IMR-90 (cell line): ENCODE results near the gene PPM1D. TPM values are rescaled to one million over a fixed set of nuclear protein-coding genes. Genes with fewer than 3 reads are reported as not detected.

ENCODE experiments used
- ATAC-seq: fragments of 200-7000 bp; cut with Tn5 transposase; 2 replicates; pipeline ENCODE4 v1.9.1; 2020; ENCODE audit warnings: low read depth, mild to moderate bottlenecking, moderate library complexity
- BruUV-seq: library from RNA; stranded (reverse); fragments of 400-500 nt; replicated peaks from 2 replicates; lab custom pipeline; 2021; lab: Mats Ljungman, UMichigan
- CTCF ChIA-PET: fragments of 300-600 bp; formaldehyde crosslinking; extraction: SDS; loops from one replicate; lab custom pipeline; 2021; ENCODE audit warnings: antibody characterized with exemption; lab: Yijun Ruan, JAX
- POLR2A ChIA-PET: fragments of 300-600 bp; sonication (Branson Sonifier 250); formaldehyde crosslinking; loops from one replicate; lab custom pipeline; 2022; ENCODE audit warnings: antibody characterized with exemption; ENCODE audit not compliant: unreplicated experiment; lab: Charles Lee
- DNase-seq: peaks from one replicate; pipeline ENCODE4 v3.0.0; 2013
- H2AFZ ChIP-seq: replicated peaks from 2 replicates; pipeline ENCODE3; 2013; ENCODE audit warnings: low read length, mild to moderate bottlenecking; ENCODE audit not compliant: poor library complexity
- H2AK5ac ChIP-seq: 2 replicates; pipeline ENCODE4 v1.6.1; 2013; ENCODE audit warnings: low read depth, low read length, inconsistent platforms
- H2AK9ac ChIP-seq: replicated peaks from 2 replicates; pipeline ENCODE3; 2013; ENCODE audit warnings: mild to moderate bottlenecking, low read depth, low read length, moderate library complexity; ENCODE audit not compliant: poor library complexity
- H2BK120ac ChIP-seq: 2 replicates; pipeline ENCODE4 v1.6.1; 2013; ENCODE audit warnings: low read depth, low read length, inconsistent platforms
- H2BK15ac ChIP-seq: 3 replicates; pipeline ENCODE4 v1.6.1; 2013; ENCODE audit warnings: low read depth, low read length, inconsistent platforms
- H2BK20ac ChIP-seq: 2 replicates; pipeline ENCODE4 v1.6.1; 2013; ENCODE audit warnings: low read depth, mild to moderate bottlenecking, inconsistent platforms, low read length, moderate library complexity
- H2BK5ac ChIP-seq: 2 replicates; pipeline ENCODE4 v1.6.1; 2013; ENCODE audit warnings: mild to moderate bottlenecking, low read depth, low read length, inconsistent platforms; ENCODE audit not compliant: poor library complexity, severe bottlenecking
- H3K14ac ChIP-seq: replicated peaks from 2 replicates; pipeline ENCODE4 v1.6.1; 2013; ENCODE audit warnings: low read depth, low read length, inconsistent platforms
- H3K18ac ChIP-seq: 2 replicates; pipeline ENCODE4 v1.6.1; 2013; ENCODE audit warnings: low read depth, low read length, control low read depth
- H3K23ac ChIP-seq: 2 replicates; pipeline ENCODE4 v1.6.1; 2013; ENCODE audit warnings: low read depth, low read length, inconsistent platforms
- H3K27ac ChIP-seq: 2 replicates; pipeline ENCODE4 v1.5.1; 2013; ENCODE audit warnings: mild to moderate bottlenecking, control low read depth, low read length; ENCODE audit not compliant: insufficient read depth
- H3K27me3 ChIP-seq: 2 replicates; pipeline ENCODE4 v1.6.1; 2013; ENCODE audit warnings: low read length; ENCODE audit not compliant: control insufficient read depth, insufficient read depth
- H3K36me3 ChIP-seq: 2 replicates; pipeline ENCODE4 v1.6.1; 2013; ENCODE audit warnings: low read length, mixed read lengths; ENCODE audit not compliant: control insufficient read depth, insufficient read depth
- H3K4ac ChIP-seq: 2 replicates; pipeline ENCODE4 v1.6.1; 2013; ENCODE audit warnings: low read depth, low read length, inconsistent platforms
- H3K4me1 ChIP-seq: 2 replicates; pipeline ENCODE4 v1.6.1; 2013; ENCODE audit warnings: low read length, mixed read lengths; ENCODE audit not compliant: control insufficient read depth, insufficient read depth
- H3K4me2 ChIP-seq: 2 replicates; pipeline ENCODE4 v1.6.1; 2013; ENCODE audit warnings: low read depth, mild to moderate bottlenecking, control low read depth, low read length, moderate library complexity
- H3K4me3 ChIP-seq: 2 replicates; pipeline ENCODE4 v1.5.1; 2013; ENCODE audit warnings: low read depth, mild to moderate bottlenecking, control low read depth, low read length, moderate library complexity; ENCODE audit not compliant: insufficient read depth
- H3K56ac ChIP-seq: 2 replicates; pipeline ENCODE4 v1.6.1; 2013; ENCODE audit warnings: low read length, inconsistent platforms; ENCODE audit not compliant: insufficient read depth; ENCODE audit errors: extremely low read depth
- H3K79me1 ChIP-seq, 2 experiments: 2 replicates each; pipeline ENCODE4 v1.6.1; 2013; ENCODE audit warnings: low read length in 2 of 2, inconsistent platforms in 1 of 2, low read depth in 1 of 2
- H3K9ac ChIP-seq: 2 replicates; pipeline ENCODE4 v1.6.1; 2013; ENCODE audit warnings: low read depth, low read length, control low read depth
- H3K9me1 ChIP-seq: 2 replicates; pipeline ENCODE4 v1.6.1; 2013; ENCODE audit warnings: low read length, inconsistent platforms; ENCODE audit not compliant: insufficient read depth
- H3K9me3 ChIP-seq: 2 replicates; pipeline ENCODE4 v1.6.1; 2013; ENCODE audit warnings: low read length; ENCODE audit not compliant: control insufficient read depth, insufficient read depth
- H4K20me1 ChIP-seq: 2 replicates; pipeline ENCODE4 v1.6.1; 2013; ENCODE audit warnings: low read length, inconsistent platforms; ENCODE audit not compliant: insufficient read depth
- H4K5ac ChIP-seq: 2 replicates; pipeline ENCODE4 v1.6.1; 2013; ENCODE audit warnings: mild to moderate bottlenecking, low read depth, low read length, control low read depth
- H4K8ac ChIP-seq, 2 experiments: 2 replicates each; pipeline ENCODE4 v1.6.1; 2013; ENCODE audit warnings: low read depth in 2 of 2, low read length in 2 of 2, control low read depth in 1 of 2, inconsistent platforms in 1 of 2
- H4K91ac ChIP-seq: 2 replicates; pipeline ENCODE4 v1.6.1; 2013; ENCODE audit warnings: low read depth, low read length, inconsistent platforms; ENCODE audit not compliant: insufficient read depth
- CEBPB ChIP-seq: IDR thresholded peaks from 2 replicates; pipeline ENCODE4 v1.6.1; 2012; ENCODE audit warnings: low read depth, low read length, improper control_type of control experiment
- MAZ ChIP-seq: IDR thresholded peaks from 2 replicates; pipeline ENCODE4 v1.6.1; 2012; ENCODE audit warnings: low read depth, mild to moderate bottlenecking, low read length, improper control_type of control experiment, moderate library complexity, borderline replicate concordance
- RCOR1 ChIP-seq: IDR thresholded peaks from 2 replicates; pipeline ENCODE4 v1.6.1; 2012; ENCODE audit warnings: mild to moderate bottlenecking, low read length, improper control_type of control experiment; ENCODE audit not compliant: insufficient replicate concordance
- WGBS, 2 experiments: methylation state at CpG; one replicate each; pipeline versions ENCODE4 v1.1.5 to v1.1.7; 2013; ENCODE audit warnings: missing lambda C conversion rate in 2 of 2; ENCODE audit not compliant: insufficient read length in 1 of 2; ENCODE audit errors: extremely low coverage in 2 of 2; 5-methylcytosine and 5-hydroxymethylcytosine counted together
- dilution Hi-C: fragments of 300-500 bp; cut with HindIII; formaldehyde crosslinking; loops from one replicate; pipeline ENCODE4 v1.14.3; 2018; ENCODE audit warnings: low sequenced_read_pairs; ENCODE audit not compliant: unreplicated experiment
- in situ Hi-C: fragments of 300-500 bp; cut with MboI; formaldehyde crosslinking; loops from 3 replicates; pipeline ENCODE4 v1.14.3; 2019; ENCODE audit warnings: low sequenced_read_pairs, inconsistent platforms, mixed read lengths
- intact Hi-C: fragments of 100-400 bp; cut with micrococcal nuclease; formaldehyde crosslinking; loops from 2 replicates; pipeline ENCODE4 v1.10.0; 2022
- polyA plus RNA-seq, 3 experiments: library from polyadenylated mRNA; depleted of rRNA; stranded (reverse); fragments of >200 nt; gene quantifications; 2 replicates each; pipeline ENCODE4 v1.2.3, GENCODE V29; 2012; ENCODE audit warnings: low replicate concordance in 1 of 3
- total RNA-seq: library from RNA; depleted of rRNA; stranded (reverse); fragments of >200 nt; gene quantifications from 2 replicates; pipeline ENCODE4 v1.2.3, GENCODE V29; 2012

PPM1D gene
- total and polyA plus RNA-seq, 2 of the 4 experiments (the other 2 are of a cell fraction): 5.5 to 16.1 TPM

GRCh38 chr17:60554377-60554788 lies 45.6 kb upstream of the PPM1D start:
- no peak overlapping the region for H2BK120ac ChIP-seq
- no peaks in the 10 kb centered on the region for H3K9me1 ChIP-seq
- H4K91ac ChIP-seq: no peak overlapping the region
- intact Hi-C loops (no loop called here), dilution Hi-C loops (no loop called here), in situ Hi-C loops (no loop called here)
- no peak overlapping the region for H3K56ac ChIP-seq
- H3K4me1 ChIP-seq: peaks cover under 1% of the 10 kb centered on the region
- ChIA-PET CTCF (interaction anchor here (0.9 kb wide), 1 partner anchor 167 kb away, joined by 3 read pairs; no protein-coding TSS in a partner anchor), POLR2A (interaction anchor here (0.6 to 0.8 kb wide), 2 partner anchors 28 to 62 kb away, joined by 3 to 9 read pairs; partner anchors contain the start of gene APPBP2)
- no peak overlapping the region for H2BK20ac ChIP-seq
- no peak overlapping the region for H3K23ac ChIP-seq
- no peak overlapping the region for H2AK9ac ChIP-seq
- H3K18ac ChIP-seq: no peak overlapping the region
- DNase-seq: peak; percentile 85
- H3K4ac ChIP-seq: no peak overlapping the region
- no peak overlapping the region for H3K9ac ChIP-seq
- H4K20me1 ChIP-seq: no peaks in the 10 kb centered on the region
- no peaks in the 10 kb centered on the region for H3K27me3 ChIP-seq
- no peak overlapping the region for H3K27ac ChIP-seq
- WGBS, 2 experiments: no CpG with 5 or more reads among the region's 2 CpGs
- no peaks in the 10 kb centered on the region for H3K36me3 ChIP-seq
- no peak overlapping the region for H3K4me2 ChIP-seq
- no peak overlapping the region for H4K8ac ChIP-seq
- H2BK15ac ChIP-seq: no peak overlapping the region
- no peaks in the 10 kb centered on the region for H3K79me1 ChIP-seq
- no peak overlapping the region for H2AFZ ChIP-seq
- peaks cover 4% of the 10 kb centered on the region for H3K9me3 ChIP-seq
- no TSS peak for BruUV-seq
- H2AK5ac ChIP-seq: no peak overlapping the region
- no peak overlapping the region for H2BK5ac ChIP-seq
- H3K4me3 ChIP-seq: no peak overlapping the region
- H4K5ac ChIP-seq: no peak overlapping the region
- peak; percentile 65 for ATAC-seq
- H3K14ac ChIP-seq: no peak overlapping the region
- TF ChIP-seq RCOR1 (peak; percentile 76), CEBPB (peak; percentile 55), MAZ (no peak)
